Activated CD8-positive, alpha-beta T cell treated with anti-CD3 and anti-CD28 coated beads, Interleukin-2, amount 10 ng/mL, durations not matched to agents 7 days and 5 days (primary cell): ENCODE measurements around the gene AANAT. TPM values are rescaled to one million over a fixed set of nuclear protein-coding genes. Genes with fewer than 3 reads are reported as not detected.

Experiments
- ATAC-seq: fragments of 150-1000 bp; cut with Tn5 transposase; one replicate; pipeline ENCODE4 v1.10.0; 2021; ENCODE audit warnings: moderate library complexity
- CTCF ChIA-PET: fragments of 350-600 bp; sonication (Branson Sonifier 250); formaldehyde crosslinking; loops from one replicate; lab custom pipeline; 2021; ENCODE audit warnings: antibody characterized with exemption; lab: Charles Lee
- POLR2A ChIA-PET: fragments of 350-600 bp; sonication (Branson Sonifier 250); formaldehyde crosslinking; loops from one replicate; lab custom pipeline; 2021; ENCODE audit warnings: antibody characterized with exemption; lab: Charles Lee
- DNase-seq: peaks from one replicate; pipeline ENCODE4 v3.0.0-alpha.2; 2020
- H3K27ac Mint-ChIP-seq: one replicate; pipeline ENCODE4 v1.8.0; 2021; ENCODE audit warnings: mild to moderate bottlenecking, mixed read lengths
- H3K27me3 Mint-ChIP-seq: one replicate; pipeline ENCODE4 v1.8.0; 2021; ENCODE audit warnings: low read depth, mixed read lengths
- H3K36me3 Mint-ChIP-seq: one replicate; pipeline ENCODE4 v1.8.0; 2021; ENCODE audit warnings: low read depth, mixed read lengths
- H3K4me1 Mint-ChIP-seq: one replicate; pipeline ENCODE4 v1.8.0; 2021; ENCODE audit warnings: low read depth, mixed read lengths
- H3K4me3 Mint-ChIP-seq: one replicate; pipeline ENCODE4 v1.8.0; 2021; ENCODE audit warnings: mild to moderate bottlenecking, mixed read lengths
- H3K9me3 Mint-ChIP-seq: one replicate; pipeline ENCODE4 v1.8.0; 2022; ENCODE audit warnings: mixed read lengths; ENCODE audit not compliant: insufficient read depth
- total RNA-seq, 2 experiments: library from RNA; stranded (reverse); gene quantifications; one replicate each; pipeline ENCODE4 v1.2.3, GENCODE V29; 2021

The AANAT gene
- total RNA-seq, 2 experiments from 2014 or later, result not detected

GRCh38 chr17:76479515-76480060 is 12.2 kb downstream of the AANAT start:
- H3K27ac Mint-ChIP-seq, result no peak overlapping the region
- no peaks in the 10 kb centered on the region for H3K27me3 Mint-ChIP-seq
- H3K9me3 Mint-ChIP-seq, result no peaks in the 10 kb centered on the region
- DNase-seq, result no peak
- peaks cover 24% of the 10 kb centered on the region for H3K4me1 Mint-ChIP-seq
- peaks cover 40% of the 10 kb centered on the region for H3K36me3 Mint-ChIP-seq
- ATAC-seq, result no peak
- no peak overlapping the region for H3K4me3 Mint-ChIP-seq
- ChIA-PET CTCF (interaction anchor here (1.4 to 2.1 kb wide), 4 partner anchors 12 to 28 kb away, joined by 7 to 9 read pairs (median 9); partner anchors contain the start of gene AANAT), POLR2A (interaction anchor here (1.0 to 2.2 kb wide), 3 partner anchors 11 to 22 kb away, joined by 3 to 10 read pairs (median 6); partner anchors contain the start of gene RHBDF2)

DNA sequence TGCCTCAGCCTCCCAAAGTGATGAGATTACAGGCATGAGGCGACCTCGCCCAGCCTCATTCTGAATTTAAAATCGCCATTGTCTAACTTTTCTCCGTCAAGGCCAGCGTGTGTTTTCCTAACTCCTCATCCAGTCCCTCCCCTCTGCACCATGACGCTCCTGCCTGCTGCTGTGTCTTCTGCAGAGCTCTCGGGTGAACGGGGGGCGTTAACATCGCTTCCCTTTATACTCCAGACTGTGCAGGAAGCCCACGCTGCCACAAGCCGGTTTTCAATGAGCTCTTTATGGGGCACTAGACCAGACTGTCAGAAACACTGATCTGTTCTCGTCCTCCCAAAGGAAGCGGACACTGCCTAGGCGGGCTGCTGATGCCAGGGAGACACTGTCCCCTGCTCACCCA is 13.2 kb downstream of the AANAT start:
- ChIA-PET POLR2A (interaction anchor here (0.7 to 2.2 kb wide), 4 partner anchors 10 to 22 kb away, joined by 3 to 10 read pairs (median 4); partner anchors contain the start of gene RHBDF2), CTCF (interaction anchor here (0.8 to 2.1 kb wide), 6 partner anchors 10 to 28 kb away, joined by 6 to 9 read pairs (median 8); partner anchors contain the start of genes AANAT and UBE2O)
- ATAC-seq (peak; percentile 79), DNase-seq (peak; percentile 47)
- Mint-ChIP-seq H3K4me3 (peak overlapping the region; percentile 22), H3K27ac (peak overlapping the region; percentile 84), H3K36me3 (peaks cover 37% of the 10 kb centered on the region), H3K4me1 (peaks cover 28% of the 10 kb centered on the region), H3K27me3 (no peaks in the 10 kb centered on the region), H3K9me3 (no peaks in the 10 kb centered on the region)

GRCh38 chr17:76481071-76481655 is 13.8 kb downstream of the AANAT start:
- DNase-seq, result no peak
- H3K4me3 Mint-ChIP-seq, result peak overlapping the region; percentile 22
- H3K27me3 Mint-ChIP-seq, result no peaks in the 10 kb centered on the region
- no peaks in the 10 kb centered on the region for H3K9me3 Mint-ChIP-seq
- H3K4me1 Mint-ChIP-seq, result peaks cover 31% of the 10 kb centered on the region
- POLR2A ChIA-PET, result interaction anchor here (0.7 to 2.2 kb wide), 3 partner anchors 10 to 22 kb away, joined by 3 to 10 read pairs (median 6); no protein-coding TSS in a partner anchor
- ATAC-seq, result peak; percentile 54
- CTCF ChIA-PET, result interaction anchor here (0.8 to 2.1 kb wide), 6 partner anchors 9 to 28 kb away, joined by 6 to 9 read pairs (median 8); partner anchors contain the start of genes AANAT and UBE2O
- peak overlapping the region; percentile 84 for H3K27ac Mint-ChIP-seq
- peaks cover 39% of the 10 kb centered on the region for H3K36me3 Mint-ChIP-seq

DNA sequence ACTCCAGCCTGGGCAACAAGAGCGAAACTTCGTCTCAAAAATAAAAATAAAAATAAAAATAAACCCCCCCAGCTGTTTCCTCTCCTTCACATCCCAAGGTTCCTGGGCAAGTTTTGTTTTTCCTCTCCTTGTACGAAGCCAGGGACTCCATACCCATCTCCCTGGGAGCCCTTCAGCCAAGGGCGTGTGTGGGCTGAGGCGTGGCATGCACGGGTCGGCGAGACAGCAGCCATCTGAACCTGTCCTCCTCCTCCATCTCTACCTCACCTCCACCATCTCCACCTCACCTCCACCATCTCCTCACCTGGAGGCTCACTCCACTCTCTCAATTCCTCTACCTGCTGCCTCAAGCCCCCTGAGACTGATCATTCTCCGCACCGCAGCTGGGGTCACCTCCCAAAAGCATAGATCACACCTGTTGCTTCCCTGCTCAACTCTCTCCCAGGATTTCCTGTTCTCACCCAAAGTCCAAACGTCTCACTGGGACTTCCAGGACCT is 16.9 kb downstream of the AANAT start:
- peaks cover 38% of the 10 kb centered on the region for H3K36me3 Mint-ChIP-seq
- no peak overlapping the region for H3K4me3 Mint-ChIP-seq
- H3K9me3 Mint-ChIP-seq, result no peaks in the 10 kb centered on the region
- no peak overlapping the region for H3K27ac Mint-ChIP-seq
- H3K4me1 Mint-ChIP-seq, result peaks cover 35% of the 10 kb centered on the region
- no peaks in the 10 kb centered on the region for H3K27me3 Mint-ChIP-seq
- ChIA-PET POLR2A (no interaction called here), CTCF (no interaction called here)
- ATAC-seq (no peak), DNase-seq (no peak)

GRCh38 chr17:76485569-76485968 is 18.2 kb downstream of the AANAT start:
- Mint-ChIP-seq H3K27ac (peak overlapping the region; percentile 25), H3K4me3 (no peak overlapping the region), H3K9me3 (no peaks in the 10 kb centered on the region), H3K36me3 (peaks cover 37% of the 10 kb centered on the region), H3K27me3 (no peaks in the 10 kb centered on the region), H3K4me1 (peaks cover 40% of the 10 kb centered on the region)
- ChIA-PET POLR2A (no interaction called here), CTCF (interaction anchor here (0.8 kb wide), 1 partner anchor 31 kb away, joined by 4 read pairs; no protein-coding TSS in a partner anchor)
- DNase-seq (no peak), ATAC-seq (no peak)

DNA sequence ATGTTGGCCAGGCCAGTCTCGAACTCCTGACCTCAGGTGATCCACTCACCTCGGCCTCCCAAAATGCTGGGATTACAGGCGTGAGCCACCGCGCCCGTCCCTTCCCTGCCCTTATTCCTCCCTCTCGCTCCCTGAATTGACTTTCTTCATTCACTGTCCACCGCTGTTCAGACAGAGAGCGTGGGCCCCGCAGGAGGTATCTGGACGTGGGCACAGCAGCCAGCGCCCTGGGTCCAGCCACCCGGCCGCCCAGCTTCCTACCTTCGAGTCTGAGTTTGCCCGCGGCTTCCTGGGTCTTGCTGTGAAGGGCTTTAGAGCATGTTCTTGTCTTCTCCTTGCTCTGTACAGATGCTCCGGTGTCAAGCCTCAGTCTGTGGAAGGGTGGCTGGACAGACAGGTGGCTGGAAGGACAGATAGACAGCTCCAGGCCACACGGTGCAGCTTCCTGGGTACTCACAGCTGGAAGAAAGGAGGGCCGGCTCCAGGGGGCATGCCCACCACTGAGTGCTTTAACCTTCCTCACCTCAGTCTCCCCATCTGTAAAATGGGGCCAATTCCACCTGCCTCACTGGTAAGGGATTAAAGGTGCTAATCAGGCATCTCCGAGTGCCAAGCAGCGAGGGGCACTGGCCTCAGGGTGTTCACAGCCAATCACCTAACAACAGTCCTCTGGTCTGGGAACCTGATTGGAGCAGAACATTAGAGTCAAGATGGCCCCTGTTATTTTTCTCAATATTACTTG is 20.2 kb downstream of the AANAT start:
- no peak overlapping the region for H3K27ac Mint-ChIP-seq

DNA sequence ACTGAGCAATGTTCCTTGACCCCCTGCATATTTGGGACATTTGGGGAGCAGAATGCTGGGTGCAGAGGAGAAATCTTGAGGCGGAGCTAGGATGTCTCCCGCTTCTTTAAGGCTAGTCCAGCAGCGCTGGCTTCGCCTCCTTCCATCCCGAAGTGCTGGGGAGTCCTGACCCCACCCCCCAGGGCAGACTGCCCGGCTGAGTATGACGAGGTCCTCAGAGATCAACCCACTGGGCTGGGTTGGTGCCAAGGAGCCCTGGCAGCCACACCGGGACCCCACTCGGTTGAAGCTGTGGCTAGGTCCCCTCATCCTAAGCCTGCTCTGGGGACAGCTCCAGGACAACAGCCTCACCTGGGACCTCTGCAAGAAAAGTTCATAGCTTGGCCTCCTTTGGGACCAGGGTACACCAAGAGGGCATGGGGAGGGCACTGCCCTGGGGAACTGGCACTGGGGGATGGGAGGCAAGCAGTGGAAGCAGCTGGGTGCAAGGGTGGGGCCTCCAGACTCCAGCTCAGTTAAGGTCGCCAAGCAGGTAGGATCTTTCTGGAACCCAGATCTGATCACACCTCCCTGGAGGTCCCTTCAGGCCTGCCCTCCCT is 22.8 kb downstream of the AANAT start:
- H3K27me3 Mint-ChIP-seq, result no peaks in the 10 kb centered on the region
- H3K9me3 Mint-ChIP-seq, result no peaks in the 10 kb centered on the region
- H3K36me3 Mint-ChIP-seq, result peaks cover 13% of the 10 kb centered on the region
- ChIA-PET CTCF (interaction anchor here (0.6 to 2.3 kb wide), 4 partner anchors 10 to 82 kb away, joined by 3 to 7 read pairs (median 4); partner anchors contain the start of gene AANAT), POLR2A (interaction anchor here (1.1 to 1.3 kb wide), 2 partner anchors 10 to 79 kb away, joined by 3 to 6 read pairs; no protein-coding TSS in a partner anchor)
- DNase-seq (no peak), ATAC-seq (no peak)
- no peak overlapping the region for H3K4me3 Mint-ChIP-seq
- peak overlapping the region; percentile 97 for H3K27ac Mint-ChIP-seq
- peaks cover 66% of the 10 kb centered on the region for H3K4me1 Mint-ChIP-seq

More for the DNA sequence above, 20.2 kb downstream of the AANAT start:
- CTCF ChIA-PET, result interaction anchor here (1.2 kb wide), 1 partner anchor 21 kb away, joined by 5 read pairs; the partner anchor contains the start of gene AANAT
- Mint-ChIP-seq H3K9me3 (no peaks in the 10 kb centered on the region), H3K27me3 (no peaks in the 10 kb centered on the region), H3K4me1 (peaks cover 45% of the 10 kb centered on the region), H3K4me3 (no peak overlapping the region), H3K36me3 (peaks cover 24% of the 10 kb centered on the region)
- ATAC-seq (no peak), DNase-seq (no peak)
- POLR2A ChIA-PET, result interaction anchor here (0.7 kb wide), 1 partner anchor 12 kb away, joined by 3 read pairs; no protein-coding TSS in a partner anchor

DNA sequence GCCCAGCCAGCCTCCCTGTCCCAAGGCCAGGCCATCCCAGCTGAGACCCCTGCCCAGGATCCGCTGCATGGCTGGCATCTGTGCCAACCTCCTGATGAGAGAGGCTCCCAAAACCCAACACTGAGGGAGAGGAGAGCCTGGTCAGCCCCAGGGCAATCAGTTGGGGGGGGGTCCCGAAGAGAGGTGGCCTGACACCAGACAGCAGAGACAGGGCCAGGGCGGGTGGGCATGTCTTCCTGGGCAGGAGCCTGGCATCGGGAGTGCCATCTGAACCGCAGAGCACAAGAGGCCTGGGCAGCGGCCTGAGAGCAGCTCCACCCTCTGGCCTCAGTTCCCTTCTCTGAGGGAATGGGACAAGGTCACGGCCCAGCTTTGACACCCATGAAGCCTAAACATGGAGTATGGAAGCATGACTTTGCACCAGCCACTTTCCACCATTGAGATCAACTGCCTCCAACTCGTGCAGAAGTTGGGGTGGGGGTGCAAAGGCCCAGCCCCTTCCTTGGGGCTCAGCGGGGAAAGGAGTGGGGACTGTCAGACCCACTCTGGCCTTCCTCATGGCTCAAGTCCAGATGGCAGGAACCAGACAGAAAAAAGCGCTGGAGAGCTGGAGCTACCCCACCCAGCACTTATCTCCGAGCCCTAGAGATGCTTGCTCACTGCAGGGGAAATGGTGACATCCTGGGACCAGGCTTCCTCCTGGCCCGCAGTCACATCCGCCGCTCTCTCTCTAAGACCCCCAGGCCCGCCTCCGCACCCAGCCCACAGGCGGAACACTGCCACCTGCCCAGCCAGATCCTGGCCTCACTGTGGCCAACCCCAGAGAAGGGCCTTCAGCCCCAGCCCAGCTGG is 24.1 kb downstream of the AANAT start:
- H3K36me3 Mint-ChIP-seq, result peaks cover 13% of the 10 kb centered on the region
- H3K4me1 Mint-ChIP-seq, result peaks cover 71% of the 10 kb centered on the region
- H3K9me3 Mint-ChIP-seq, result no peaks in the 10 kb centered on the region
- POLR2A ChIA-PET, result interaction anchor here (0.6 to 2.8 kb wide), 11 partner anchors 9 to 245 kb away, joined by 3 to 12 read pairs (median 4); partner anchors contain the start of genes AANAT and RHBDF2
- no peaks in the 10 kb centered on the region for H3K27me3 Mint-ChIP-seq
- peak; percentile 44 for ATAC-seq
- CTCF ChIA-PET, result interaction anchor here (0.9 to 3.5 kb wide), 8 partner anchors 11 to 132 kb away, joined by 3 to 34 read pairs (median 8); partner anchors contain the start of genes AANAT and RHBDF2
- DNase-seq, result peak; percentile 58
- peak overlapping the region; percentile 97 for H3K27ac Mint-ChIP-seq
- H3K4me3 Mint-ChIP-seq, result peak overlapping the region; percentile 73

- Mint-ChIP-seq H3K4me1 (peaks cover 76% of the 10 kb centered on the region), H3K4me3 (peak overlapping the region; percentile 73), H3K27me3 (no peaks in the 10 kb centered on the region), H3K9me3 (no peaks in the 10 kb centered on the region), H3K27ac (peak overlapping the region; percentile 97), H3K36me3 (peaks cover 11% of the 10 kb centered on the region)
- CTCF ChIA-PET, result interaction anchor here (1.0 to 3.5 kb wide), 9 partner anchors 10 to 132 kb away, joined by 3 to 34 read pairs (median 8); partner anchors contain the start of genes AANAT, RHBDF2 and SPHK1
- POLR2A ChIA-PET, result interaction anchor here (1.2 to 2.8 kb wide), 10 partner anchors 8 to 244 kb away, joined by 3 to 12 read pairs (median 4); partner anchors contain the start of genes AANAT and RHBDF2
- DNase-seq (peak; percentile 51), ATAC-seq (peak; percentile 43)
These were observed 25.0 kb downstream of the AANAT start for GRCh38 chr17:76492123-76492988.
